Neural crest cell (in vitro differentiated cells): ENCODE data around the gene PELI1. TPM values are rescaled to one million over a fixed set of nuclear protein-coding genes. Genes with fewer than 3 reads are reported as not detected.

Source experiments
- DNase-seq: peaks from one replicate; pipeline ENCODE4 v3.0.0; 2021; ENCODE audit warnings: low read depth, mixed read lengths, low spot score
- H3K27ac Mint-ChIP-seq: one replicate; pipeline ENCODE4 v1.8.0; 2021; ENCODE audit warnings: mild to moderate bottlenecking, mixed read lengths; ENCODE audit not compliant: unreplicated experiment
- H3K27me3 Mint-ChIP-seq: 2 replicates; pipeline ENCODE4 v1.8.0; 2021; ENCODE audit warnings: low read depth, mild to moderate bottlenecking, mixed read lengths
- H3K36me3 Mint-ChIP-seq: 2 replicates; pipeline ENCODE4 v1.8.0; 2021; ENCODE audit warnings: low read depth, mild to moderate bottlenecking, mixed read lengths
- H3K4me1 Mint-ChIP-seq: 2 replicates; pipeline ENCODE4 v1.8.0; 2021; ENCODE audit warnings: mixed read lengths
- H3K4me3 Mint-ChIP-seq: one replicate; pipeline ENCODE4 v1.8.0; 2021; ENCODE audit warnings: mild to moderate bottlenecking, mixed read lengths
- H3K9me3 Mint-ChIP-seq: 2 replicates; pipeline ENCODE4 v1.8.0; 2021; ENCODE audit warnings: mixed read lengths
- CTCF ChIP-seq: fragments of 200-600 bp; sonication (generic); conservative IDR thresholded peaks from 2 replicates; pipeline ENCODE4 v1.5.0; 2021; ENCODE audit warnings: antibody characterized with exemption, mild to moderate bottlenecking
- total RNA-seq: library from RNA; stranded (reverse); gene quantifications from 2 replicates; pipeline ENCODE4 v1.2.1, GENCODE V29; 2021

The PELI1 gene
- total RNA-seq, 1 donor from 2014 or later, result 52.1 TPM

- Mint-ChIP-seq H3K4me1 (peaks cover 12% of the 10 kb centered on the region), H3K36me3 (no peaks in the 10 kb centered on the region), H3K27me3 (no peaks in the 10 kb centered on the region), H3K4me3 (no peak overlapping the region), H3K27ac (no peak overlapping the region), H3K9me3 (no peaks in the 10 kb centered on the region)
- no peak for TF ChIP-seq CTCF
- DNase-seq, result no peak
Measured at GRCh38 chr2:64112016-64112415, 32.2 kb downstream of the PELI1 start.

GRCh38 chr2:64111426-64111825, 32.8 kb downstream of the PELI1 start:
- no peaks in the 10 kb centered on the region for H3K9me3 Mint-ChIP-seq
- peaks cover 12% of the 10 kb centered on the region for H3K4me1 Mint-ChIP-seq
- no peaks in the 10 kb centered on the region for H3K36me3 Mint-ChIP-seq
- DNase-seq, result no peak
- H3K4me3 Mint-ChIP-seq, result no peak overlapping the region
- H3K27me3 Mint-ChIP-seq, result no peaks in the 10 kb centered on the region
- H3K27ac Mint-ChIP-seq, result no peak overlapping the region
- no peak for TF ChIP-seq CTCF

- Mint-ChIP-seq H3K27ac (peak overlapping the region; percentile 54), H3K36me3 (peaks cover 3% of the 10 kb centered on the region), H3K9me3 (no peaks in the 10 kb centered on the region), H3K27me3 (no peaks in the 10 kb centered on the region), H3K4me3 (no peak overlapping the region), H3K4me1 (peaks cover 12% of the 10 kb centered on the region)
- DNase-seq, result no peak
- TF ChIP-seq CTCF, result no peak
Measured at GRCh38 chr2:64108666-64109241, 35.5 kb downstream of the PELI1 start.

DNA sequence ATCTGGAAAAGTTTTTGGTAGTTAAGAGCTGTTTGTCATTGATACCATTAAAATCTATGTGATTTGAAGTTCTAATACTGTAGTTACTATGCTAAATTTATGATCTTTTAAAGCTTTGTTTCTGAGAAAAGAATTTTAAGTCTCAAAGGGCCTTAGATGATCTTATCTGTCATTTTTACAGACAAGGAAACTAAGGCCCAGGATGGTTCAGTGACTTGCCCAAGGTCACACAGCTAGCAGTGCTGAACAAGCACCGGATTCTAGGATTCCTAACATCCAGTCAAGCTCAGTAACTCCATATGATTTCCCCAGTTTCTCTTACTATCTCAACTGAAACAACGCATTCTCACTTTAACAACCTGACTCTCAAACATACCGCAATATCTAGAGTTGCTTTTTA, 37.7 kb downstream of the PELI1 start:
- peaks cover 3% of the 10 kb centered on the region for H3K36me3 Mint-ChIP-seq
- H3K27me3 Mint-ChIP-seq, result no peaks in the 10 kb centered on the region
- no peak overlapping the region for H3K27ac Mint-ChIP-seq
- peaks cover 12% of the 10 kb centered on the region for H3K4me1 Mint-ChIP-seq
- no peak for TF ChIP-seq CTCF
- no peak for DNase-seq
- H3K4me3 Mint-ChIP-seq, result no peak overlapping the region
- no peaks in the 10 kb centered on the region for H3K9me3 Mint-ChIP-seq

GRCh38 chr2:64105670-64106461, 38.4 kb downstream of the PELI1 start:
- Mint-ChIP-seq H3K27me3 (no peaks in the 10 kb centered on the region), H3K4me3 (no peak overlapping the region), H3K9me3 (no peaks in the 10 kb centered on the region), H3K4me1 (peaks cover 6% of the 10 kb centered on the region), H3K27ac (no peak overlapping the region), H3K36me3 (peaks cover 3% of the 10 kb centered on the region)
- no peak for DNase-seq
- TF ChIP-seq CTCF, result no peak
